OCI-LY1 (cell line): Measurements from ENCODE around the gene RAI1.

ENCODE experiments used
- H2AFZ ChIP-seq: fragments of 200-600 bp; sonication (generic), shearing (Covaris generic); 2 replicates; pipeline ENCODE4 v1.6.0; 2014; ENCODE audit warnings: antibody characterized with exemption, mild to moderate bottlenecking, low read length
- H3F3A ChIP-seq: fragments of 200-600 bp; sonication (generic), shearing (Covaris generic); 2 replicates; pipeline ENCODE4 v1.6.0; 2014; ENCODE audit warnings: mild to moderate bottlenecking, antibody characterized with exemption, low read length, moderate library complexity; ENCODE audit not compliant: insufficient read depth
- H3K27ac ChIP-seq: fragments of 200-600 bp; sonication (generic); 2 replicates; pipeline ENCODE4 v1.5.1; 2014; ENCODE audit warnings: low read length, mixed run types, mild to moderate bottlenecking, low read depth; ENCODE audit not compliant: poor library complexity, severe bottlenecking
- H3K27me3 ChIP-seq: fragments of 200-600 bp; sonication (generic); 2 replicates; pipeline ENCODE4 v1.6.0; 2014; ENCODE audit warnings: antibody characterized with exemption, mild to moderate bottlenecking, low read length, moderate library complexity; ENCODE audit not compliant: insufficient read depth
- H3K36me3 ChIP-seq: fragments of 200-600 bp; sonication (generic); 2 replicates; pipeline ENCODE4 v1.6.1; 2014; ENCODE audit warnings: mild to moderate bottlenecking, antibody characterized with exemption, low read length, moderate library complexity, mixed read lengths; ENCODE audit not compliant: insufficient read depth
- H3K4me1 ChIP-seq: fragments of 200-600 bp; sonication (generic); 2 replicates; pipeline ENCODE4 v1.5.1; 2014; ENCODE audit warnings: mild to moderate bottlenecking, low read length, moderate library complexity; ENCODE audit not compliant: insufficient read depth, severe bottlenecking
- H3K4me2 ChIP-seq: fragments of 200-600 bp; sonication (generic), shearing (Covaris generic); 2 replicates; pipeline ENCODE4 v1.6.1; 2014; ENCODE audit warnings: low read length
- H3K4me3 ChIP-seq: fragments of 200-600 bp; sonication (generic); 2 replicates; pipeline ENCODE4 v1.5.1; 2014; ENCODE audit warnings: low read length, low read depth, mild to moderate bottlenecking, mixed read lengths; ENCODE audit not compliant: poor library complexity, severe bottlenecking
- H3K79me2 ChIP-seq: fragments of 200-600 bp; shearing (Covaris generic); 2 replicates; pipeline ENCODE4 v1.6.1; 2016; ENCODE audit warnings: mixed run types, low read length, mixed read lengths; ENCODE audit not compliant: insufficient read depth
- H3K9ac ChIP-seq: fragments of 200-600 bp; sonication (generic), shearing (Covaris generic); 2 replicates; pipeline ENCODE4 v1.6.1; 2014; ENCODE audit warnings: mild to moderate bottlenecking, low read length, mixed read lengths
- H3K9me2 ChIP-seq: fragments of 200-600 bp; sonication (generic), shearing (Covaris generic); 2 replicates; pipeline ENCODE4 v1.6.1; 2014; ENCODE audit warnings: low read depth, mild to moderate bottlenecking, low read length, mixed read lengths
- H3K9me3 ChIP-seq: fragments of 200-600 bp; shearing (Covaris generic); 2 replicates; pipeline ENCODE4 v1.6.1; 2014; ENCODE audit warnings: low read length, mixed read lengths
- H4K20me1 ChIP-seq: fragments of 200-600 bp; sonication (generic), shearing (Covaris generic); 2 replicates; pipeline ENCODE4 v1.6.0; 2016; ENCODE audit warnings: mild to moderate bottlenecking, low read length; ENCODE audit not compliant: insufficient read depth
- EZH2 ChIP-seq: fragments of 200-600 bp; sonication (generic), shearing (Covaris generic); IDR thresholded peaks from 2 replicates; pipeline ENCODE4 v1.8.0; 2017; ENCODE audit warnings: borderline replicate concordance, mixed run types, mild to moderate bottlenecking, antibody characterized with exemption, low read length, moderate library complexity, mixed read lengths
- TF ChIP-seq, protein P1 (sequence below): fragments of 200-600 bp; sonication (generic), shearing (Covaris generic); IDR thresholded peaks from 2 replicates; pipeline ENCODE4 v1.5.1; 2017; ENCODE audit warnings: mild to moderate bottlenecking, antibody characterized with exemption, low read length, moderate library complexity, mixed read lengths

RAI1 gene

DNA sequence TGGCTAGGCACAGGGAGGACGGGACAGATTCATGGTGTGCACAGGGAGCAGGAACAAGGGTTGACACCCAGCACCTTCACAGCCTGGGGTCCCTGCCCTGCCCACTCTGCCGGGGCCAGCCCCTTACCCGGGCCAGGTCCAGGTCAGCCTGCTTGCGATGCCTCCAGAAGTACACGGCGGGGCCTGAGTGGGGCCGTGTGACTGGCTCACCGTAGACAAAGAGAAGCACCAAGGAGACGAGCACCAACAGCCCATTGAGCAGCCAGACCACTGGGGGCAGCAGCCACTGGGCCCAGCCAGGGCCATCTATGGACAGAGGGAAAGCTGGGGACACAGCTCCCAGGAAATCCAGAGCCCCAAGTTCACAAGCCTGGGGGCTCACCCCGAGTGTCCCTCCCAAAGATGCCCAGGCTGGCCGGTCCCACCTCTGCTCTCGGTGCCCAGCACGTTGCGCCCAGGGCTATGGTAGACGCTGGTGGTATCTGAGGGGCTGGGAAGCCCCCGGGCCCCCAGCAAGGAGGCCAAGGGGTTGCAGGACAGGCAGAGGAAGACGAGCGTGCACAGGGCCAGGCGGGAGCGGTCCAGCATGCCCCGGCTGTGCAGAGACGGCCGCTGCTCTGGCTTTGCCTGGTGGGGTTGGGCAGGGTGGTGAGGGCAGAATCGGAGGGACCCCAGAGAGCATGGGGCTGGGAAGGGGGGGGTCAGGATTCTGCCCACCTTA lies 135.7 kb downstream of the RAI1 start:
- Histone ChIP-seq H3K4me1 (peaks cover 27% of the 10 kb centered on the region), H3K4me2 (no peak overlapping the region), H3K9ac (no peak overlapping the region), H3K27me3 (no peaks in the 10 kb centered on the region), H2AFZ (no peak overlapping the region), H3K9me3 (no peaks in the 10 kb centered on the region), H3K36me3 (peaks cover 81% of the 10 kb centered on the region), H3K27ac (no peak overlapping the region), H3K9me2 (no peaks in the 10 kb centered on the region), H4K20me1 (no peaks in the 10 kb centered on the region), H3K79me2 (no peaks in the 10 kb centered on the region), H3F3A (no peaks in the 10 kb centered on the region), H3K4me3 (no peak overlapping the region)
- TF ChIP-seq, protein P1, sequence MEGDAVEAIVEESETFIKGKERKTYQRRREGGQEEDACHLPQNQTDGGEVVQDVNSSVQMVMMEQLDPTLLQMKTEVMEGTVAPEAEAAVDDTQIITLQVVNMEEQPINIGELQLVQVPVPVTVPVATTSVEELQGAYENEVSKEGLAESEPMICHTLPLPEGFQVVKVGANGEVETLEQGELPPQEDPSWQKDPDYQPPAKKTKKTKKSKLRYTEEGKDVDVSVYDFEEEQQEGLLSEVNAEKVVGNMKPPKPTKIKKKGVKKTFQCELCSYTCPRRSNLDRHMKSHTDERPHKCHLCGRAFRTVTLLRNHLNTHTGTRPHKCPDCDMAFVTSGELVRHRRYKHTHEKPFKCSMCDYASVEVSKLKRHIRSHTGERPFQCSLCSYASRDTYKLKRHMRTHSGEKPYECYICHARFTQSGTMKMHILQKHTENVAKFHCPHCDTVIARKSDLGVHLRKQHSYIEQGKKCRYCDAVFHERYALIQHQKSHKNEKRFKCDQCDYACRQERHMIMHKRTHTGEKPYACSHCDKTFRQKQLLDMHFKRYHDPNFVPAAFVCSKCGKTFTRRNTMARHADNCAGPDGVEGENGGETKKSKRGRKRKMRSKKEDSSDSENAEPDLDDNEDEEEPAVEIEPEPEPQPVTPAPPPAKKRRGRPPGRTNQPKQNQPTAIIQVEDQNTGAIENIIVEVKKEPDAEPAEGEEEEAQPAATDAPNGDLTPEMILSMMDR: no peak
- TF ChIP-seq EZH2: no peak

- no peaks in the 10 kb centered on the region for H3K9me2 ChIP-seq
- H3K4me1 ChIP-seq: peaks cover 33% of the 10 kb centered on the region
- H3F3A ChIP-seq: no peaks in the 10 kb centered on the region
- no peak for TF ChIP-seq EZH2
- TF ChIP-seq, protein P1: no peak
- H3K27ac ChIP-seq: no peak overlapping the region
- no peak overlapping the region for H3K4me2 ChIP-seq
- no peak overlapping the region for H3K4me3 ChIP-seq
- no peaks in the 10 kb centered on the region for H3K9me3 ChIP-seq
- H4K20me1 ChIP-seq: no peaks in the 10 kb centered on the region
- no peaks in the 10 kb centered on the region for H3K27me3 ChIP-seq
- H3K79me2 ChIP-seq: no peaks in the 10 kb centered on the region
- H3K36me3 ChIP-seq: peaks cover 76% of the 10 kb centered on the region
- no peak overlapping the region for H2AFZ ChIP-seq
- no peak overlapping the region for H3K9ac ChIP-seq
Measured at GRCh38 chr17:17817552-17817947, 136.3 kb downstream of the RAI1 start.

DNA sequence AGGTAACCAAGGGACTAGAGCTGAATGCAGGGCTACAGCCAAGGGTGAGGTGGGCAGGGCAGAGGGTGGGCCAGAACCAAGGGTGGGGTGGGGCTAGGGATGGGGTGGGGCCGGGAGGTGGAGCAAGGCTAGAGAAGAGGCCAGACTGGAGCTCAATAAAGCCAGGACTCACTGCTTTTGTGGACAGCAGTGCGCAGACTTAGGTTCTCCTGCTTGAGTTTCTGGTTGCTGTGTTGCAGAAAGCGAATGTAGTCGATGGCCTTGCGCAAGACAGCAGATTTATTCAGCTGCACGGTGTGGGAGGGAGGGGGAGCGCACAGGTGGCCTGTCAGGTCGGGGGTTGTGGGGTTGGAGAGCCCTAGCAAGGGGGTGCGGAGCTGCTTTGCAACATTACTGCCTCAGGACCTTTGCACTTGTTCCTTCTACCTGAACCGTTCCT lies 136.8 kb downstream of the RAI1 start:
- Histone ChIP-seq H3K9me3 (no peaks in the 10 kb centered on the region), H3K4me1 (peaks cover 39% of the 10 kb centered on the region), H4K20me1 (no peaks in the 10 kb centered on the region), H3K36me3 (peaks cover 71% of the 10 kb centered on the region), H3K9ac (no peak overlapping the region), H3K9me2 (no peaks in the 10 kb centered on the region), H2AFZ (no peak overlapping the region), H3F3A (no peaks in the 10 kb centered on the region), H3K27ac (no peak overlapping the region), H3K4me3 (no peak overlapping the region), H3K4me2 (no peak overlapping the region), H3K27me3 (no peaks in the 10 kb centered on the region), H3K79me2 (peaks cover 4% of the 10 kb centered on the region; the same call in 1 of the 2 replicates)
- no peak for TF ChIP-seq EZH2
- TF ChIP-seq, protein P1: no peak
